Suprapubic skin (tissue), 4 donors: ENCODE data around the gene ADAMTS19. TPM values are rescaled to one million over a fixed set of nuclear protein-coding genes. Genes with fewer than 3 reads are reported as not detected.

Experiments used
- DNase-seq, 2 donors: peaks; one replicate each; pipeline ENCODE4 v3.0.0-alpha.2; 2019; ENCODE audit warnings: low spot score in 2 of 2
- H3K27ac ChIP-seq: fragments of 200-600 bp; sonication (generic); one replicate; pipeline ENCODE4 v1.5.1; 2019
- H3K27me3 ChIP-seq: fragments of 200-600 bp; sonication (generic); one replicate; pipeline ENCODE4 v1.5.1; 2019
- H3K36me3 ChIP-seq: fragments of 200-600 bp; sonication (generic); one replicate; pipeline ENCODE4 v1.5.1; 2019
- H3K4me1 ChIP-seq: fragments of 200-600 bp; sonication (generic); one replicate; pipeline ENCODE4 v1.5.1; 2019
- H3K4me3 ChIP-seq: fragments of 200-600 bp; sonication (generic); one replicate; pipeline ENCODE4 v1.5.1; 2019; ENCODE audit warnings: mild to moderate bottlenecking
- H3K9me3 ChIP-seq: fragments of 200-600 bp; sonication (generic); one replicate; pipeline ENCODE4 v1.5.1; 2019
- EP300 ChIP-seq: sonication (generic); formaldehyde crosslinking; IDR thresholded peaks from one replicate; pipeline ENCODE4 v1.6.1; 2017; ENCODE audit warnings: antibody characterized with exemption
- POLR2A ChIP-seq, 2 donors: fragments of 450-650 bp; IDR thresholded peaks; one replicate each; pipeline ENCODE4 v1.6.1; 2017; ENCODE audit warnings: antibody characterized with exemption in 2 of 2, mild to moderate bottlenecking in 2 of 2, moderate library complexity in 2 of 2
- POLR2AphosphoS5 ChIP-seq, 3 donors: sonication (generic); formaldehyde crosslinking; IDR thresholded peaks; one replicate each; pipeline ENCODE4 v1.6.1; 2017; ENCODE audit warnings: antibody characterized with exemption in 3 of 3
- WGBS: methylation state at CpG from one replicate; pipeline ENCODE4 v1.1.5; 2018; 5-methylcytosine and 5-hydroxymethylcytosine counted together
- total RNA-seq, 4 donors: library from RNA; depleted of rRNA; stranded (reverse); fragments of >200 nt; gene quantifications; one replicate each; pipeline ENCODE4 v1.1.0, GENCODE V29; 2016
- TF ChIP-seq, protein P1 (sequence below), 2 donors: fragments of 200-600 bp in 1 of 2; fragments of 450-650 bp in 1 of 2; sonication (generic) in 1 of 2; IDR thresholded peaks; one replicate each; pipeline ENCODE4 v1.5.1; 2016 to 2019; ENCODE audit warnings: antibody characterized with exemption in 2 of 2, mild to moderate bottlenecking in 1 of 2, moderate library complexity in 1 of 2

The ADAMTS19 gene
- total RNA-seq, 4 donors from 2014 or later, result not detected

GRCh38 chr5:129679671-129680070, 219.6 kb downstream of the ADAMTS19 start:
- TF ChIP-seq EP300 (no peak), POLR2AphosphoS5 (IDR thresholded peaks at IDR 0.05) (no peak), POLR2A (IDR thresholded peaks at IDR 0.05) (no peak)
- TF ChIP-seq, protein P1, sequence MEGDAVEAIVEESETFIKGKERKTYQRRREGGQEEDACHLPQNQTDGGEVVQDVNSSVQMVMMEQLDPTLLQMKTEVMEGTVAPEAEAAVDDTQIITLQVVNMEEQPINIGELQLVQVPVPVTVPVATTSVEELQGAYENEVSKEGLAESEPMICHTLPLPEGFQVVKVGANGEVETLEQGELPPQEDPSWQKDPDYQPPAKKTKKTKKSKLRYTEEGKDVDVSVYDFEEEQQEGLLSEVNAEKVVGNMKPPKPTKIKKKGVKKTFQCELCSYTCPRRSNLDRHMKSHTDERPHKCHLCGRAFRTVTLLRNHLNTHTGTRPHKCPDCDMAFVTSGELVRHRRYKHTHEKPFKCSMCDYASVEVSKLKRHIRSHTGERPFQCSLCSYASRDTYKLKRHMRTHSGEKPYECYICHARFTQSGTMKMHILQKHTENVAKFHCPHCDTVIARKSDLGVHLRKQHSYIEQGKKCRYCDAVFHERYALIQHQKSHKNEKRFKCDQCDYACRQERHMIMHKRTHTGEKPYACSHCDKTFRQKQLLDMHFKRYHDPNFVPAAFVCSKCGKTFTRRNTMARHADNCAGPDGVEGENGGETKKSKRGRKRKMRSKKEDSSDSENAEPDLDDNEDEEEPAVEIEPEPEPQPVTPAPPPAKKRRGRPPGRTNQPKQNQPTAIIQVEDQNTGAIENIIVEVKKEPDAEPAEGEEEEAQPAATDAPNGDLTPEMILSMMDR (IDR thresholded peaks at IDR 0.05), result no peak
- DNase-seq, result no peak
- WGBS, result 32% methylated on average over 3 of the region's 3 CpGs

DNA sequence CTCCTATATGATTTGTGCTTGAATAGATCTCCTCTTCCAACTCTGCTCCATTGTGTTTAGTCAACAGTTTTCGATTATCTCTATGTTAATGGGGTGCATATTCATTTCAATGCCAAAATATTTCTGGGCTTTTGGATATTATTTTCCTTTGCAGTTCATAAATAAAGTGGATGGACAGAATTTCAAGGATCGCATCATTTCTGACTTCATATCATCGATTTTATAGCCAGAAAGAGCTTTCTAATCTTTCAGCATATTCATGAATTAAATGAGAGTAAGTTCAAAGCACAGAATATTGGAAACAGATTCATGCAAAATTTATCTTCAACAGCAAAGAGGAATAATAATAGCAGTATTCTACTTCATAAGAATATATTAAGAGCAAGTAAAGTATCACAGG, 227.8 kb downstream of the ADAMTS19 start:
- H3K9me3 ChIP-seq, result no peaks in the 10 kb centered on the region
- TF ChIP-seq, protein P1 (IDR thresholded peaks at IDR 0.05), result no peak
- 74% methylated on average over 3 of the region's 3 CpGs for WGBS

More at GRCh38 chr5:129679671-129680070, 219.6 kb downstream of the ADAMTS19 start:
- Histone ChIP-seq H3K4me1 (no peaks in the 10 kb centered on the region), H3K27me3 (no peaks in the 10 kb centered on the region), H3K9me3 (no peaks in the 10 kb centered on the region), H3K27ac (no peak overlapping the region), H3K4me3 (no peak overlapping the region), H3K36me3 (no peaks in the 10 kb centered on the region)

DNA sequence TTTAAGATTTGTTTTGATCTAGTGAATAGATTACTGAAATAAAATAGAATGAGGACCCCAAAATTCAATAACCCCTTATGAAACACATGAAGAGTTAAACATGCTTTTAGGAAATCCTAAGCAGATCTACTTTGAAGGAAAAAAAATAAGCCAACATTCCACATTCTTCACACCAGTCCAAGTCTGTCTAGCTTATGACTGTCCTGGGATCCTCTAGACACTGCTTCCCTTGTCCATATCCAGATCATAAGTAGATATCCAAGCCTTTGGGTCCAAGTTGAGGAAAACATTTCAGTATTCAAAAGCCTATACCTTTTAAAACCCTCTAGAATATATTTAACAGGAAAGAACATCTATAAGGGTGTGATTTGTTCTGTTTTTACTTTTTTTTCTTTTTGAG, 228.9 kb downstream of the ADAMTS19 start:
- H3K4me1 ChIP-seq, result no peaks in the 10 kb centered on the region
- TF ChIP-seq POLR2AphosphoS5 (IDR thresholded peaks at IDR 0.05) (no peak), POLR2A (IDR thresholded peaks at IDR 0.05) (no peak), EP300 (no peak)
- TF ChIP-seq, protein P1 (IDR thresholded peaks at IDR 0.05), result no peak
- H3K36me3 ChIP-seq, result no peaks in the 10 kb centered on the region
- H3K4me3 ChIP-seq, result no peak overlapping the region
- H3K27me3 ChIP-seq, result no peaks in the 10 kb centered on the region
- DNase-seq, result no peak
- no peaks in the 10 kb centered on the region for H3K9me3 ChIP-seq
- no peak overlapping the region for H3K27ac ChIP-seq

More for the DNA sequence above, 227.8 kb downstream of the ADAMTS19 start:
- H3K4me1 ChIP-seq, result no peaks in the 10 kb centered on the region
- H3K36me3 ChIP-seq, result no peaks in the 10 kb centered on the region
- H3K27me3 ChIP-seq, result no peaks in the 10 kb centered on the region
- H3K27ac ChIP-seq, result no peak overlapping the region
- no peak overlapping the region for H3K4me3 ChIP-seq
- no peak for DNase-seq

DNA sequence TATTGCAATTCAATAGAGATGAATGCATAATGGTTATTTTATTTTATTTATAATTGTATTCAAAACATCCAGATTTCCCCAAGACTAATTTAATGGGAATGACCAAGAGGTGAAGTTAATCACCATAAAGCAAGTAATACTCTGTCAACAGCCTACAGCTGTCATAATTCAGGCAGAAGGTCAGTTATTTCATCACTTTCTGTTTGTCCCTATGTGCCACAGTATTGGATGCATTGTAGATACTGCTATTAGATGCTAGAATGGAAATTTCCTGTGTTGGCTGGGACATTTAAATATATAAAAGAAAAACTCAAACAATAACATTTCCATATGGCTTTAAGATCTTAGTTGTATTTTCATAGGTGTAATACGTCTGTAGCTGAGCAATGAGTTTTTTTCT, 231.1 kb downstream of the ADAMTS19 start:
- Histone ChIP-seq H3K27ac (no peak overlapping the region), H3K4me3 (no peak overlapping the region), H3K9me3 (no peaks in the 10 kb centered on the region), H3K36me3 (no peaks in the 10 kb centered on the region), H3K4me1 (no peaks in the 10 kb centered on the region), H3K27me3 (no peaks in the 10 kb centered on the region)
- TF ChIP-seq EP300 (no peak), POLR2A (IDR thresholded peaks at IDR 0.05) (no peak), POLR2AphosphoS5 (IDR thresholded peaks at IDR 0.05) (no peak)
- TF ChIP-seq, protein P1 (IDR thresholded peaks at IDR 0.05), result no peak
- 72% methylated on average over 1 of the region's 1 CpG for WGBS
- no peak for DNase-seq

GRCh38 chr5:129696636-129697035, 236.5 kb downstream of the ADAMTS19 start:
- no peak for DNase-seq

More at GRCh38 chr5:129696636-129697035, 236.5 kb downstream of the ADAMTS19 start:
- H3K36me3 ChIP-seq, result no peaks in the 10 kb centered on the region
- no peak overlapping the region for H3K4me3 ChIP-seq
- no peaks in the 10 kb centered on the region for H3K4me1 ChIP-seq
- no peaks in the 10 kb centered on the region for H3K27me3 ChIP-seq
- H3K27ac ChIP-seq, result no peak overlapping the region
- H3K9me3 ChIP-seq, result no peaks in the 10 kb centered on the region
- TF ChIP-seq EP300 (no peak), POLR2A (IDR thresholded peaks at IDR 0.05) (no peak), POLR2AphosphoS5 (IDR thresholded peaks at IDR 0.05) (no peak)
- TF ChIP-seq, protein P1 (IDR thresholded peaks at IDR 0.05), result no peak
